ENCODE results near the gene PEPD. TPM values are rescaled to one million over a fixed set of nuclear protein-coding genes. Genes with fewer than 3 reads are reported as not detected.

PEPD gene
- total and polyA plus RNA-seq, 4 donors = 37.3 to 211 (median 117) TPM

GRCh38 chr19:33532859-33533460, 11.4 kb upstream of the PEPD start:
- 22% methylated on average over 6 of the region's 6 CpGs for WGBS
- no peaks in the 10 kb centered on the region for H3K27me3 ChIP-seq (ENCODE audit: control insufficient read depth in 4 of 4, insufficient read depth in 4 of 4, low read length in 3 of 4)
- H3K4me1 ChIP-seq (ENCODE audit: control insufficient read depth in 4 of 4, insufficient read depth in 4 of 4, low read length in 3 of 4) = no peaks in the 10 kb centered on the region
- no peaks in the 10 kb centered on the region for H3K9me3 ChIP-seq (ENCODE audit: control insufficient read depth in 4 of 4, low read length in 3 of 4)
- H3K4me3 ChIP-seq (ENCODE audit: low read depth in 1 of 3, low read length in 3 of 3) = no peak overlapping the region
- H3K9ac ChIP-seq (ENCODE audit: low read depth in 1 of 2, low read length in 2 of 2) = no peak overlapping the region
- no peak for DNase-seq (ENCODE audit: low spot score)
- H3K36me3 ChIP-seq (ENCODE audit: control insufficient read depth in 4 of 4, insufficient read depth in 3 of 4, low read depth in 1 of 4, low read length in 3 of 4) = no peaks in the 10 kb centered on the region
- H3K27ac ChIP-seq (ENCODE audit: low read depth in 1 of 2, low read length in 2 of 2) = no peak overlapping the region
- TF ChIP-seq YY1 (IDR thresholded peaks at IDR 0.05) (no peak), JUND (IDR thresholded peaks at IDR 0.05) (no peak), GABPA (IDR thresholded peaks at IDR 0.05 in 1 of 2, conservative IDR thresholded peaks at IDR 0.05 in 1 of 2) (no peak), TAF1 (conservative IDR thresholded peaks at IDR 0.05) (no peak), HNF4A (conservative IDR thresholded peaks at IDR 0.05) (no peak), EGR1 (IDR thresholded peaks at IDR 0.05; ENCODE audit: low read depth in 2 of 2) (no peak)
- TF ChIP-seq, protein P1, sequence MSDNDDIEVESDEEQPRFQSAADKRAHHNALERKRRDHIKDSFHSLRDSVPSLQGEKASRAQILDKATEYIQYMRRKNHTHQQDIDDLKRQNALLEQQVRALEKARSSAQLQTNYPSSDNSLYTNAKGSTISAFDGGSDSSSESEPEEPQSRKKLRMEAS (IDR thresholded peaks at IDR 0.05) = no peak
- TF ChIP-seq, protein P2, sequence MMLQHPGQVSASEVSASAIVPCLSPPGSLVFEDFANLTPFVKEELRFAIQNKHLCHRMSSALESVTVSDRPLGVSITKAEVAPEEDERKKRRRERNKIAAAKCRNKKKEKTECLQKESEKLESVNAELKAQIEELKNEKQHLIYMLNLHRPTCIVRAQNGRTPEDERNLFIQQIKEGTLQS (IDR thresholded peaks at IDR 0.05) = no peak
- TF ChIP-seq, protein P3, sequence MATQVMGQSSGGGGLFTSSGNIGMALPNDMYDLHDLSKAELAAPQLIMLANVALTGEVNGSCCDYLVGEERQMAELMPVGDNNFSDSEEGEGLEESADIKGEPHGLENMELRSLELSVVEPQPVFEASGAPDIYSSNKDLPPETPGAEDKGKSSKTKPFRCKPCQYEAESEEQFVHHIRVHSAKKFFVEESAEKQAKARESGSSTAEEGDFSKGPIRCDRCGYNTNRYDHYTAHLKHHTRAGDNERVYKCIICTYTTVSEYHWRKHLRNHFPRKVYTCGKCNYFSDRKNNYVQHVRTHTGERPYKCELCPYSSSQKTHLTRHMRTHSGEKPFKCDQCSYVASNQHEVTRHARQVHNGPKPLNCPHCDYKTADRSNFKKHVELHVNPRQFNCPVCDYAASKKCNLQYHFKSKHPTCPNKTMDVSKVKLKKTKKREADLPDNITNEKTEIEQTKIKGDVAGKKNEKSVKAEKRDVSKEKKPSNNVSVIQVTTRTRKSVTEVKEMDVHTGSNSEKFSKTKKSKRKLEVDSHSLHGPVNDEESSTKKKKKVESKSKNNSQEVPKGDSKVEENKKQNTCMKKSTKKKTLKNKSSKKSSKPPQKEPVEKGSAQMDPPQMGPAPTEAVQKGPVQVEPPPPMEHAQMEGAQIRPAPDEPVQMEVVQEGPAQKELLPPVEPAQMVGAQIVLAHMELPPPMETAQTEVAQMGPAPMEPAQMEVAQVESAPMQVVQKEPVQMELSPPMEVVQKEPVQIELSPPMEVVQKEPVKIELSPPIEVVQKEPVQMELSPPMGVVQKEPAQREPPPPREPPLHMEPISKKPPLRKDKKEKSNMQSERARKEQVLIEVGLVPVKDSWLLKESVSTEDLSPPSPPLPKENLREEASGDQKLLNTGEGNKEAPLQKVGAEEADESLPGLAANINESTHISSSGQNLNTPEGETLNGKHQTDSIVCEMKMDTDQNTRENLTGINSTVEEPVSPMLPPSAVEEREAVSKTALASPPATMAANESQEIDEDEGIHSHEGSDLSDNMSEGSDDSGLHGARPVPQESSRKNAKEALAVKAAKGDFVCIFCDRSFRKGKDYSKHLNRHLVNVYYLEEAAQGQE (IDR thresholded peaks at IDR 0.05) = no peak
- TF ChIP-seq, protein P4, sequence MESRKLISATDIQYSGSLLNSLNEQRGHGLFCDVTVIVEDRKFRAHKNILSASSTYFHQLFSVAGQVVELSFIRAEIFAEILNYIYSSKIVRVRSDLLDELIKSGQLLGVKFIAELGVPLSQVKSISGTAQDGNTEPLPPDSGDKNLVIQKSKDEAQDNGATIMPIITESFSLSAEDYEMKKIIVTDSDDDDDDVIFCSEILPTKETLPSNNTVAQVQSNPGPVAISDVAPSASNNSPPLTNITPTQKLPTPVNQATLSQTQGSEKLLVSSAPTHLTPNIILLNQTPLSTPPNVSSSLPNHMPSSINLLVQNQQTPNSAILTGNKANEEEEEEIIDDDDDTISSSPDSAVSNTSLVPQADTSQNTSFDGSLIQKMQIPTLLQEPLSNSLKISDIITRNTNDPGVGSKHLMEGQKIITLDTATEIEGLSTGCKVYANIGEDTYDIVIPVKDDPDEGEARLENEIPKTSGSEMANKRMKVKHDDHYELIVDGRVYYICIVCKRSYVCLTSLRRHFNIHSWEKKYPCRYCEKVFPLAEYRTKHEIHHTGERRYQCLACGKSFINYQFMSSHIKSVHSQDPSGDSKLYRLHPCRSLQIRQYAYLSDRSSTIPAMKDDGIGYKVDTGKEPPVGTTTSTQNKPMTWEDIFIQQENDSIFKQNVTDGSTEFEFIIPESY (IDR thresholded peaks at IDR 0.05) = no peak

DNA sequence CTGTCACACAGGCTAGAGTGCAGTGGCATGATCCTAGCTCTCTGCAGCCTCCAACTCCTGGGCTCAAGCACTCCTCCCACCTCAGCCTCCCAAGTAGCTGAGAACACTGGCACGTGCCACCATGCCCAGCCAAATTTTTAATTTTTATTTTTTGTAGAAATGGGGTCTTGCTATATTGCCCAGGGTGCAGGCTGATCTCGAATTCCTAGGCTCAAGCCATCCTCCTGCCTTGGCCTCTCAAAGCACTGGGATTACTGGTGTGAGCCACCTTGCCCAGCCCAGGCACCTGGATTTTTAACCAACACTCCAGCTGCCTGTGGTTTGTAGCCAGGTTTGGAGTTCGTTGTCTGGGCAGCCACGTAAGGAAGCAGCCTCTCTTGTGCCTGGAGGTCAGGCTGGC, 9.3 kb upstream of the PEPD start:
- no peaks in the 10 kb centered on the region for H3K27me3 ChIP-seq (ENCODE audit: control insufficient read depth in 4 of 4, insufficient read depth in 4 of 4, low read length in 3 of 4)
- no peak for TF ChIP-seq TAF1 (conservative IDR thresholded peaks at IDR 0.05)
- TF ChIP-seq RAD21 (IDR thresholded peaks at IDR 0.05) = no peak
- no peak for TF ChIP-seq HNF4G (IDR thresholded peaks at IDR 0.05)
- TF ChIP-seq, protein P5, sequence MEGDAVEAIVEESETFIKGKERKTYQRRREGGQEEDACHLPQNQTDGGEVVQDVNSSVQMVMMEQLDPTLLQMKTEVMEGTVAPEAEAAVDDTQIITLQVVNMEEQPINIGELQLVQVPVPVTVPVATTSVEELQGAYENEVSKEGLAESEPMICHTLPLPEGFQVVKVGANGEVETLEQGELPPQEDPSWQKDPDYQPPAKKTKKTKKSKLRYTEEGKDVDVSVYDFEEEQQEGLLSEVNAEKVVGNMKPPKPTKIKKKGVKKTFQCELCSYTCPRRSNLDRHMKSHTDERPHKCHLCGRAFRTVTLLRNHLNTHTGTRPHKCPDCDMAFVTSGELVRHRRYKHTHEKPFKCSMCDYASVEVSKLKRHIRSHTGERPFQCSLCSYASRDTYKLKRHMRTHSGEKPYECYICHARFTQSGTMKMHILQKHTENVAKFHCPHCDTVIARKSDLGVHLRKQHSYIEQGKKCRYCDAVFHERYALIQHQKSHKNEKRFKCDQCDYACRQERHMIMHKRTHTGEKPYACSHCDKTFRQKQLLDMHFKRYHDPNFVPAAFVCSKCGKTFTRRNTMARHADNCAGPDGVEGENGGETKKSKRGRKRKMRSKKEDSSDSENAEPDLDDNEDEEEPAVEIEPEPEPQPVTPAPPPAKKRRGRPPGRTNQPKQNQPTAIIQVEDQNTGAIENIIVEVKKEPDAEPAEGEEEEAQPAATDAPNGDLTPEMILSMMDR (IDR thresholded peaks at IDR 0.05; ENCODE audit: low read depth, low read length, missing input control) = no peak
- TF ChIP-seq FOXA1 (IDR thresholded peaks at IDR 0.05) = no peak
- no peak for TF ChIP-seq SP1 (IDR thresholded peaks at IDR 0.05)
- TF ChIP-seq JUND (IDR thresholded peaks at IDR 0.05) = no peak
- no peak for TF ChIP-seq GABPA (IDR thresholded peaks at IDR 0.05 in 1 of 2, conservative IDR thresholded peaks at IDR 0.05 in 1 of 2)
- no peak overlapping the region for H3K9ac ChIP-seq (ENCODE audit: low read depth in 1 of 2, low read length in 2 of 2)
- no peaks in the 10 kb centered on the region for H3K36me3 ChIP-seq (ENCODE audit: control insufficient read depth in 4 of 4, insufficient read depth in 3 of 4, low read depth in 1 of 4, low read length in 3 of 4)
- H3K27ac ChIP-seq (ENCODE audit: low read depth in 1 of 2, low read length in 2 of 2) = no peak overlapping the region
- no peaks in the 10 kb centered on the region for H3K9me3 ChIP-seq (ENCODE audit: control insufficient read depth in 4 of 4, low read length in 3 of 4)
- WGBS = 62% methylated on average over 4 of the region's 4 CpGs
- no peak for DNase-seq (ENCODE audit: low spot score)
- no peak overlapping the region for H3K4me3 ChIP-seq (ENCODE audit: low read depth in 1 of 3, low read length in 3 of 3)
- no peaks in the 10 kb centered on the region for H3K4me1 ChIP-seq (ENCODE audit: control insufficient read depth in 4 of 4, insufficient read depth in 4 of 4, low read length in 3 of 4)

Measured in liver (tissue), 9 donors.